ENCODE results near the gene A2M. TPM values are rescaled to one million over a fixed set of nuclear protein-coding genes. Genes with fewer than 3 reads are reported as not detected.

Gene A2M
- total RNA-seq, 2 donors from 2014 or later = 0.14 TPM; not detected in 1

- no peak for ATAC-seq
- DNase-seq (ENCODE audit: low spot score in 2 of 2) = no peak
- no peaks in the 10 kb centered on the region for H3K36me3 Mint-ChIP-seq
These were observed 12.4 kb upstream of the A2M start for GRCh38 chr12:9127936-9128663.

GRCh38 chr12:9127484-9127883 lies 11.8 kb upstream of the A2M start:
- Mint-ChIP-seq H3K9me3 (no peaks in the 10 kb centered on the region), H3K36me3 (no peaks in the 10 kb centered on the region), H3K27ac (no peak overlapping the region)
- DNase-seq (ENCODE audit: low spot score in 2 of 2) (no peak), ATAC-seq (no peak)

More at GRCh38 chr12:9127936-9128663, 12.4 kb upstream of the A2M start:
- H3K9me3 Mint-ChIP-seq = no peaks in the 10 kb centered on the region
- no peak overlapping the region for H3K27ac Mint-ChIP-seq

GRCh38 chr12:9124383-9125031 lies 8.8 kb upstream of the A2M start:
- Mint-ChIP-seq H3K36me3 (no peaks in the 10 kb centered on the region), H3K27ac (no peak overlapping the region), H3K9me3 (no peaks in the 10 kb centered on the region)
- DNase-seq (ENCODE audit: low spot score in 2 of 2) = no peak
- ATAC-seq = no peak

GRCh38 chr12:9123781-9124382 lies 8.2 kb upstream of the A2M start:
- no peaks in the 10 kb centered on the region for H3K9me3 Mint-ChIP-seq
- DNase-seq (ENCODE audit: low spot score in 2 of 2) = no peak
- no peak for ATAC-seq
- no peaks in the 10 kb centered on the region for H3K36me3 Mint-ChIP-seq
- H3K27ac Mint-ChIP-seq = no peak overlapping the region

- ATAC-seq (no peak), DNase-seq (ENCODE audit: low spot score in 2 of 2) (no peak)
- Mint-ChIP-seq H3K36me3 (no peaks in the 10 kb centered on the region), H3K9me3 (no peaks in the 10 kb centered on the region), H3K27ac (no peak overlapping the region)
These were observed 6.4 kb upstream of the A2M start for GRCh38 chr12:9122091-9122609.

- no peak for ATAC-seq
- H3K27ac Mint-ChIP-seq = no peak overlapping the region
- H3K9me3 Mint-ChIP-seq = no peaks in the 10 kb centered on the region
- DNase-seq (ENCODE audit: low spot score in 2 of 2) = no peak
- no peaks in the 10 kb centered on the region for H3K36me3 Mint-ChIP-seq
These were observed 4.9 kb upstream of the A2M start for GRCh38 chr12:9120487-9121184.

- H3K36me3 Mint-ChIP-seq = no peaks in the 10 kb centered on the region
- DNase-seq (ENCODE audit: low spot score in 2 of 2) (no peak), ATAC-seq (peak; percentile 59 to 97)
- H3K9me3 Mint-ChIP-seq = no peaks in the 10 kb centered on the region
- no peak overlapping the region for H3K27ac Mint-ChIP-seq
These were observed 2.4 kb upstream of the A2M start for GRCh38 chr12:9118158-9118557.

GRCh38 chr12:9114946-9115345 lies 773 bp downstream of the A2M start:
- H3K27ac Mint-ChIP-seq = no peak overlapping the region
- no peak for ATAC-seq
- DNase-seq (ENCODE audit: low spot score in 2 of 2) = no peak
- H3K36me3 Mint-ChIP-seq = no peaks in the 10 kb centered on the region
- no peaks in the 10 kb centered on the region for H3K9me3 Mint-ChIP-seq

- Mint-ChIP-seq H3K27ac (no peak overlapping the region), H3K9me3 (no peaks in the 10 kb centered on the region), H3K36me3 (no peaks in the 10 kb centered on the region)
- no peak for ATAC-seq
- no peak for DNase-seq (ENCODE audit: low spot score in 2 of 2)
These were observed 1.8 kb downstream of the A2M start for GRCh38 chr12:9113987-9114309.

- ATAC-seq (no peak), DNase-seq (ENCODE audit: low spot score in 2 of 2) (no peak)
- H3K36me3 Mint-ChIP-seq = no peaks in the 10 kb centered on the region
- H3K27ac Mint-ChIP-seq = no peak overlapping the region
- no peaks in the 10 kb centered on the region for H3K9me3 Mint-ChIP-seq
These were observed 2.3 kb downstream of the A2M start for GRCh38 chr12:9113296-9113986.

- H3K9me3 Mint-ChIP-seq = no peaks in the 10 kb centered on the region
These were observed 3.5 kb downstream of the A2M start for GRCh38 chr12:9112076-9112853.

GRCh38 chr12:9111525-9111924 lies 4.2 kb downstream of the A2M start:
- DNase-seq (ENCODE audit: low spot score in 2 of 2) = no peak
- Mint-ChIP-seq H3K27ac (no peak overlapping the region), H3K9me3 (no peaks in the 10 kb centered on the region), H3K36me3 (no peaks in the 10 kb centered on the region)
- no peak for ATAC-seq

More at GRCh38 chr12:9112076-9112853, 3.5 kb downstream of the A2M start:
- H3K36me3 Mint-ChIP-seq = no peaks in the 10 kb centered on the region
- H3K27ac Mint-ChIP-seq = no peak overlapping the region
- DNase-seq (ENCODE audit: low spot score in 2 of 2) (no peak), ATAC-seq (no peak)

GRCh38 chr12:9109737-9110491 lies 5.8 kb downstream of the A2M start:
- DNase-seq (ENCODE audit: low spot score in 2 of 2) (no peak), ATAC-seq (no peak)
- Mint-ChIP-seq H3K9me3 (no peaks in the 10 kb centered on the region), H3K36me3 (no peaks in the 10 kb centered on the region), H3K27ac (no peak overlapping the region)

- Mint-ChIP-seq H3K27ac (no peak overlapping the region), H3K9me3 (no peaks in the 10 kb centered on the region), H3K36me3 (no peaks in the 10 kb centered on the region)
- DNase-seq (ENCODE audit: low spot score in 2 of 2) = no peak
- no peak for ATAC-seq
These were observed 6.6 kb downstream of the A2M start for GRCh38 chr12:9109213-9109522.

GRCh38 chr12:9108504-9109212 lies 7.1 kb downstream of the A2M start:
- no peak for DNase-seq (ENCODE audit: low spot score in 2 of 2)
- H3K36me3 Mint-ChIP-seq = no peaks in the 10 kb centered on the region
- H3K9me3 Mint-ChIP-seq = no peaks in the 10 kb centered on the region
- H3K27ac Mint-ChIP-seq = no peak overlapping the region
- ATAC-seq = no peak

All from activated naive CD4-positive, alpha-beta T cell treated with anti-CD3 and anti-CD28 coated beads, Interleukin-2, amount 50 U/mL, for 72 hours (primary cell).